Astrocyte (in vitro differentiated cells and primary cell): ENCODE measurements around the gene LZTS3.

Experiments
- EZH2 ChIP-seq: IDR thresholded peaks from 2 replicates; pipeline ENCODE4 v1.6.1; 2012; ENCODE audit warnings: mild to moderate bottlenecking, low read length, inconsistent platforms; ENCODE audit not compliant: insufficient read depth
- TF ChIP-seq, protein P1 (sequence below): IDR thresholded peaks from 2 replicates; pipeline ENCODE4 v1.5.1; 2011; ENCODE audit warnings: low read depth, mild to moderate bottlenecking, inconsistent platforms, low read length, moderate library complexity; ENCODE audit not compliant: insufficient read depth

- TF ChIP-seq, protein P1, sequence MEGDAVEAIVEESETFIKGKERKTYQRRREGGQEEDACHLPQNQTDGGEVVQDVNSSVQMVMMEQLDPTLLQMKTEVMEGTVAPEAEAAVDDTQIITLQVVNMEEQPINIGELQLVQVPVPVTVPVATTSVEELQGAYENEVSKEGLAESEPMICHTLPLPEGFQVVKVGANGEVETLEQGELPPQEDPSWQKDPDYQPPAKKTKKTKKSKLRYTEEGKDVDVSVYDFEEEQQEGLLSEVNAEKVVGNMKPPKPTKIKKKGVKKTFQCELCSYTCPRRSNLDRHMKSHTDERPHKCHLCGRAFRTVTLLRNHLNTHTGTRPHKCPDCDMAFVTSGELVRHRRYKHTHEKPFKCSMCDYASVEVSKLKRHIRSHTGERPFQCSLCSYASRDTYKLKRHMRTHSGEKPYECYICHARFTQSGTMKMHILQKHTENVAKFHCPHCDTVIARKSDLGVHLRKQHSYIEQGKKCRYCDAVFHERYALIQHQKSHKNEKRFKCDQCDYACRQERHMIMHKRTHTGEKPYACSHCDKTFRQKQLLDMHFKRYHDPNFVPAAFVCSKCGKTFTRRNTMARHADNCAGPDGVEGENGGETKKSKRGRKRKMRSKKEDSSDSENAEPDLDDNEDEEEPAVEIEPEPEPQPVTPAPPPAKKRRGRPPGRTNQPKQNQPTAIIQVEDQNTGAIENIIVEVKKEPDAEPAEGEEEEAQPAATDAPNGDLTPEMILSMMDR: no peak
- no peak for TF ChIP-seq EZH2
Observed at GRCh38 chr20:3190681-3191111, 17.3 kb upstream of the LZTS3 start.
